Globus pallidus (tissue), 1 donor: ENCODE data around the gene SEMA3F.

Experiments used
- DNase-seq: peaks from one replicate; pipeline ENCODE4 v3.0.0-alpha.2; 2015; ENCODE audit warnings: low spot score

SEMA3F gene

GRCh38 chr3:50132421-50133282 is 22.5 kb upstream of the SEMA3F start:
- DNase-seq = no peak

GRCh38 chr3:50133283-50133615 is 21.9 kb upstream of the SEMA3F start:
- no peak for DNase-seq

- no peak for DNase-seq
Observed at GRCh38 chr3:50134367-50134766, 20.8 kb upstream of the SEMA3F start.

- no peak for DNase-seq
Observed at GRCh38 chr3:50135964-50136363, 19.2 kb upstream of the SEMA3F start.

- DNase-seq = no peak
Observed at GRCh38 chr3:50136714-50137405, 18.3 kb upstream of the SEMA3F start.

GRCh38 chr3:50137531-50137930 is 17.6 kb upstream of the SEMA3F start:
- no peak for DNase-seq

GRCh38 chr3:50138266-50139200 is 16.6 kb upstream of the SEMA3F start:
- no peak for DNase-seq

GRCh38 chr3:50139308-50139707 is 15.8 kb upstream of the SEMA3F start:
- no peak for DNase-seq

GRCh38 chr3:50139718-50140423 is 15.3 kb upstream of the SEMA3F start:
- no peak for DNase-seq

- DNase-seq = no peak
Observed at GRCh38 chr3:50140990-50141389, 14.1 kb upstream of the SEMA3F start.

GRCh38 chr3:50146316-50146901 is 8.7 kb upstream of the SEMA3F start:
- DNase-seq = no peak

GRCh38 chr3:50147016-50147415 is 8.1 kb upstream of the SEMA3F start:
- no peak for DNase-seq

GRCh38 chr3:50147447-50147846 is 7.7 kb upstream of the SEMA3F start:
- no peak for DNase-seq

- no peak for DNase-seq
Observed at GRCh38 chr3:50147861-50148260, 7.3 kb upstream of the SEMA3F start.

- no peak for DNase-seq
Observed at GRCh38 chr3:50150404-50150750, 4.7 kb upstream of the SEMA3F start.

- DNase-seq = no peak
Observed at GRCh38 chr3:50150863-50151686, 4.0 kb upstream of the SEMA3F start.

GRCh38 chr3:50151728-50152127 is 3.4 kb upstream of the SEMA3F start:
- no peak for DNase-seq

- no peak for DNase-seq
Observed at GRCh38 chr3:50153782-50154475, 1.2 kb upstream of the SEMA3F start.

- no peak for DNase-seq
Observed at GRCh38 chr3:50154476-50154839, 666 bp upstream of the SEMA3F start.

- no peak for DNase-seq
Observed at GRCh38 chr3:50155491-50155878, 361 bp downstream of the SEMA3F start.
